Endothelial cell (in vitro differentiated cells): Measurements from ENCODE around the gene TMX3. TPM values are rescaled to one million over a fixed set of nuclear protein-coding genes. Genes with fewer than 3 reads are reported as not detected.

Experiments used
- DNase-seq: peaks from one replicate; pipeline ENCODE4 v3.0.0; 2021; ENCODE audit warnings: low spot score
- H3K27ac Mint-ChIP-seq: one replicate; pipeline ENCODE4 v1.8.0; 2021; ENCODE audit warnings: mixed read lengths, inconsistent platforms; ENCODE audit not compliant: unreplicated experiment
- H3K27me3 Mint-ChIP-seq: one replicate; pipeline ENCODE4 v1.8.0; 2021; ENCODE audit warnings: mild to moderate bottlenecking, moderate library complexity, mixed read lengths, inconsistent platforms; ENCODE audit not compliant: unreplicated experiment
- H3K36me3 Mint-ChIP-seq: one replicate; pipeline ENCODE4 v1.8.0; 2021; ENCODE audit warnings: mild to moderate bottlenecking, low read depth, mixed read lengths, inconsistent platforms; ENCODE audit not compliant: unreplicated experiment
- H3K4me1 Mint-ChIP-seq: one replicate; pipeline ENCODE4 v1.8.0; 2021; ENCODE audit warnings: mild to moderate bottlenecking, mixed read lengths, inconsistent platforms; ENCODE audit not compliant: unreplicated experiment
- H3K4me3 Mint-ChIP-seq: one replicate; pipeline ENCODE4 v1.8.0; 2021; ENCODE audit warnings: mild to moderate bottlenecking, mixed read lengths, inconsistent platforms; ENCODE audit not compliant: unreplicated experiment
- H3K9me3 Mint-ChIP-seq: one replicate; pipeline ENCODE4 v1.8.0; 2021; ENCODE audit warnings: mixed read lengths, inconsistent platforms; ENCODE audit not compliant: unreplicated experiment
- total RNA-seq: library from RNA; stranded (reverse); fragmentation: NEBNext Ultra II Directional; extraction: Animal tissue kit (Norgen Biotek cat#: 25700); gene quantifications from one replicate; pipeline ENCODE4 v1.2.1, GENCODE V29; 2021; ENCODE audit not compliant: unreplicated experiment
- TF ChIP-seq, protein P1 (sequence below): fragments of 200-600 bp; sonication (generic); IDR thresholded peaks from one replicate; pipeline ENCODE4 v1.5.0; 2021; ENCODE audit warnings: antibody characterized with exemption; ENCODE audit not compliant: unreplicated experiment

The TMX3 gene
- total RNA-seq, 1 donor from 2014 or later, result 57.0 TPM

DNA sequence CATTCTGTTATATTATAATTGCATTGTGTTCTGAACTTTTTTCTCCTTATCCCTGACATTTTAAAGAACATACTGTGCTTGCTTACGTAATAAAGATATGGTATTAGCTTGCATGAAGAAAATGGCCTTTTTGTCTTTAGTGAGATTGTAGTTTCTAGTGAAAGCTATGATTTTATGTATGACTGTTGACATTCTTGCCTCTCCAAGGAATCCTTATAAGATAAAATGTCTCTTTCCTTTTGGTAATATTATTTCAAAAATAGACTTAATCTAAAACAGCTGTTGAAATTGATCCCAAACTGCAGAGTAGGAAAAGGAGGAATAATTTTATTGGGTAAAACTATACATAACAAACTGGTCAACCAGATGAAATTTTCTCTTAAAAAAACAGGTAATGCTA lies 42.2 kb upstream of the TMX3 start:
- H3K27me3 Mint-ChIP-seq, result peaks cover 2% of the 10 kb centered on the region
- H3K4me3 Mint-ChIP-seq, result no peak overlapping the region
- DNase-seq, result no peak
- TF ChIP-seq, protein P1, sequence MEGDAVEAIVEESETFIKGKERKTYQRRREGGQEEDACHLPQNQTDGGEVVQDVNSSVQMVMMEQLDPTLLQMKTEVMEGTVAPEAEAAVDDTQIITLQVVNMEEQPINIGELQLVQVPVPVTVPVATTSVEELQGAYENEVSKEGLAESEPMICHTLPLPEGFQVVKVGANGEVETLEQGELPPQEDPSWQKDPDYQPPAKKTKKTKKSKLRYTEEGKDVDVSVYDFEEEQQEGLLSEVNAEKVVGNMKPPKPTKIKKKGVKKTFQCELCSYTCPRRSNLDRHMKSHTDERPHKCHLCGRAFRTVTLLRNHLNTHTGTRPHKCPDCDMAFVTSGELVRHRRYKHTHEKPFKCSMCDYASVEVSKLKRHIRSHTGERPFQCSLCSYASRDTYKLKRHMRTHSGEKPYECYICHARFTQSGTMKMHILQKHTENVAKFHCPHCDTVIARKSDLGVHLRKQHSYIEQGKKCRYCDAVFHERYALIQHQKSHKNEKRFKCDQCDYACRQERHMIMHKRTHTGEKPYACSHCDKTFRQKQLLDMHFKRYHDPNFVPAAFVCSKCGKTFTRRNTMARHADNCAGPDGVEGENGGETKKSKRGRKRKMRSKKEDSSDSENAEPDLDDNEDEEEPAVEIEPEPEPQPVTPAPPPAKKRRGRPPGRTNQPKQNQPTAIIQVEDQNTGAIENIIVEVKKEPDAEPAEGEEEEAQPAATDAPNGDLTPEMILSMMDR, result no peak
- peaks cover 4% of the 10 kb centered on the region for H3K9me3 Mint-ChIP-seq
- H3K4me1 Mint-ChIP-seq, result no peaks in the 10 kb centered on the region
- no peaks in the 10 kb centered on the region for H3K36me3 Mint-ChIP-seq
- H3K27ac Mint-ChIP-seq, result no peak overlapping the region

DNA sequence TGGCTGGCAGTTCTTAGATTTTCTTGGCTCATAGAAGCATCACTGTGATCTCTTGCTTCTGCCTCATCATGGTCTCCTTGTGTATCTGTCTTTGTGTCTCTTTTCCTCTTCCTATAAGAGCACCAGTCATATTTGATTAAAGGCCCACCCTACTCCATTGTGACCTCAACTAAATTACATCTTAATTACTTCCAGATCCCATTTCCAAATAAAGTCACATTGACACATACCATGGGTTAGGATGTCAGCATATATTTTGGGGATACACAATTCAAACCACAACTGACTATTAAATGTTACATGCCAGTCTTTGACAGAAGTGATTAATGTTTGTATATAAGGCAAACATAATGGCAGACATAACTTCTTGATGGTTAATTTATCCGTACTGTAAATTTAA lies 27.3 kb upstream of the TMX3 start:
- Mint-ChIP-seq H3K36me3 (no peaks in the 10 kb centered on the region), H3K27me3 (peaks cover 1% of the 10 kb centered on the region), H3K9me3 (no peaks in the 10 kb centered on the region), H3K27ac (no peak overlapping the region), H3K4me1 (no peaks in the 10 kb centered on the region), H3K4me3 (no peak overlapping the region)
- DNase-seq, result no peak
- TF ChIP-seq, protein P1, result no peak

DNA sequence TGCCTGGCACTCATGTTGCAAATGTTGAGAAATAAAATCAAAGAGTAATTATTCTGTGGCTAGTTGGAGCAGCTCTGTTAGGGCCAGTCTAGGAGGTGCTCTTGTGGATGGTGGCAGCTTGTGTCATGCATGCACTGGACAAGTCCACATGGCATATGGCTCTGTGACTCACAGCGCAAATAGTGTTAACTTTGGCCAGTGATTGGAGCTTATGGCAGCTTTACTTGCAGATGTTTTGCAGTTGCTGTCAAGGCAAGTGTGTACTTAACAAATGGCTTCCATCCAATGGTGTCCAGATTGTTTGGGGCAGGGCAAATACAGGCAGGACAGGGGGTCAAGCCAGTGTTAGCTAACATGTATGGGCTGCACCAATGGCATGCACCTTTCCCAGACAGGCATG lies 26.1 kb upstream of the TMX3 start:
- no peaks in the 10 kb centered on the region for H3K36me3 Mint-ChIP-seq
- H3K4me1 Mint-ChIP-seq, result no peaks in the 10 kb centered on the region
- no peak overlapping the region for H3K27ac Mint-ChIP-seq
- H3K4me3 Mint-ChIP-seq, result no peak overlapping the region
- H3K9me3 Mint-ChIP-seq, result no peaks in the 10 kb centered on the region
- peaks cover 1% of the 10 kb centered on the region for H3K27me3 Mint-ChIP-seq
- no peak for DNase-seq
- TF ChIP-seq, protein P1, result no peak

DNA sequence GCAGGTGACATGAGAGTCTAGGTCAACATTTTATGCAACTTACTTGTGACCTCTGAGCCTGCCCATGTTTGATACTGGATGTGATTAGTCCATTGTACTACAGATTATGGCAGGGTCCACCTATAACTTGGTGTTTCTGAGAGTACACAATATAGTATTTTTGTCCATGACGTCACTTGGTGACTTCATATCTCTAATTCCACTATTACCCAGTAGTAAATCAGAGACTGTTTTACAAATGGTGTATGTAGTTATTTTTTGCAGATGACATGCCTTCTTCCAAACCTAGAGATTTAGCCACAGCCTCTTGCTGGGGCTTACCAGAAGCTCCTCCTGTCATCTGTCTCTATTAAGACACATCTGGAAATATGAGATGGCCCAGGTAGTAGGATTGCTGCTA lies 24.6 kb upstream of the TMX3 start:
- no peaks in the 10 kb centered on the region for H3K9me3 Mint-ChIP-seq
- no peak overlapping the region for H3K27ac Mint-ChIP-seq

DNA sequence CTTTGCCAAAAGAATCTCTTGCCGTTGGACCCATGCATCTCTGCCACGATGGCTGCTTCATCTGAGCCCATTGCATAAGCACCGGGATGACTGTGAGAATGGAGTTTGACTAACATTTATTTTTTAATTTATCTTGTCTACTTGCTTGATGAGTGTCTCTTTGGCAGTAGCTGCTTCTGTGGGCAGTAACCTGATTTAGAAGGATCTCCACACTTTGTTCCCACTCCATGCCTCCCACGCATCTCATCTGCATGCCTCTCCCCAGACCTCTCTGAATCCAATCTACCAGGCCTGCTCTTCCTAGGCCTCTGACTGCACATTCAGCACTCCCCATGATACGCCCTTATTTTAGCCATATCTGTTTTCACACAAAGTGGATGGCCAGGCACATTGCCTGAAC lies 23.7 kb upstream of the TMX3 start:
- no peak overlapping the region for H3K27ac Mint-ChIP-seq

More for the DNA sequence above, 24.6 kb upstream of the TMX3 start:
- TF ChIP-seq, protein P1, result no peak
- Mint-ChIP-seq H3K4me3 (no peak overlapping the region), H3K36me3 (no peaks in the 10 kb centered on the region), H3K27me3 (peaks cover 1% of the 10 kb centered on the region), H3K4me1 (no peaks in the 10 kb centered on the region)
- DNase-seq, result no peak

More for the DNA sequence above, 23.7 kb upstream of the TMX3 start:
- no peak for DNase-seq
- H3K27me3 Mint-ChIP-seq, result peaks cover 1% of the 10 kb centered on the region
- H3K9me3 Mint-ChIP-seq, result no peaks in the 10 kb centered on the region
- H3K4me1 Mint-ChIP-seq, result no peaks in the 10 kb centered on the region
- TF ChIP-seq, protein P1, result no peak
- H3K4me3 Mint-ChIP-seq, result no peak overlapping the region
- no peaks in the 10 kb centered on the region for H3K36me3 Mint-ChIP-seq
